Lower leg skin (tissue), 4 donors: ENCODE data around the gene DTNB. TPM values are rescaled to one million over a fixed set of nuclear protein-coding genes. Genes with fewer than 3 reads are reported as not detected.

Source experiments
- DNase-seq, 2 donors: peaks; one replicate each; pipeline ENCODE4 v3.0.0-alpha.2; 2019; ENCODE audit warnings: low spot score in 2 of 2
- H3K4me3 ChIP-seq: fragments of 200-600 bp; sonication (generic); 2 replicates; pipeline ENCODE4 v1.5.1; 2017; ENCODE audit warnings: mild to moderate bottlenecking, low read depth; ENCODE audit not compliant: poor library complexity, severe bottlenecking
- CTCF ChIP-seq, 3 donors: fragments of 450-650 bp; IDR thresholded peaks; one replicate each; pipeline ENCODE4 v1.5.1; 2016; ENCODE audit warnings: antibody characterized with exemption in 3 of 3, mild to moderate bottlenecking in 3 of 3, moderate library complexity in 2 of 3
- POLR2A ChIP-seq, 2 donors: fragments of 450-650 bp; IDR thresholded peaks; one replicate each; pipeline ENCODE4 v1.6.1; 2016 to 2017; ENCODE audit warnings: antibody characterized with exemption in 2 of 2, mild to moderate bottlenecking in 1 of 2, moderate library complexity in 1 of 2
- WGBS, 2 donors: methylation state at CpG; one replicate each; pipeline ENCODE4 v1.1.5; 2018; 5-methylcytosine and 5-hydroxymethylcytosine counted together
- intact Hi-C: fragments of 100-400 bp; cut with DNase I; formaldehyde crosslinking; loops from one replicate; pipeline ENCODE4 v1.15.0; 2023; ENCODE audit warnings: low total_unique reads
- total RNA-seq, 4 donors: library from RNA; depleted of rRNA; stranded (reverse); fragments of >200 nt; gene quantifications; one replicate each; pipeline ENCODE4 v1.1.0, GENCODE V29; 2016

The DTNB gene
- total RNA-seq, 4 donors from 2014 or later = 8.8 to 15.2 (median 12.7) TPM

GRCh38 chr2:25517701-25518100 is 155.7 kb downstream of the DTNB start:
- TF ChIP-seq POLR2A (IDR thresholded peaks at IDR 0.05) (no peak), CTCF (IDR thresholded peaks at IDR 0.05) (no peak)
- intact Hi-C loops = no loop called here
- H3K4me3 ChIP-seq = no peak overlapping the region
- 61% methylated on average over 4 of the region's 4 CpGs for WGBS, 2 donors
- DNase-seq = no peak

GRCh38 chr2:25514043-25514637 is 159.2 kb downstream of the DTNB start:
- no peak for TF ChIP-seq POLR2A (IDR thresholded peaks at IDR 0.05)
- TF ChIP-seq CTCF (IDR thresholded peaks at IDR 0.05) = no peak
- 78 to 82% methylated on average over 3 of the region's 3 CpGs for WGBS, 2 donors
- intact Hi-C loops = no loop called here
- H3K4me3 ChIP-seq = no peak overlapping the region
- DNase-seq = no peak

- no peak overlapping the region for H3K4me3 ChIP-seq
- no peak for DNase-seq
- intact Hi-C loops = no loop called here
- TF ChIP-seq CTCF (IDR thresholded peaks at IDR 0.05) (no peak), POLR2A (IDR thresholded peaks at IDR 0.05) (no peak)
- 55 to 65% methylated on average over 3 of the region's 3 CpGs for WGBS, 2 donors
Observed at GRCh38 chr2:25512707-25513106, 160.7 kb downstream of the DTNB start.

GRCh38 chr2:25506226-25506625 is 167.2 kb downstream of the DTNB start:
- no peak overlapping the region for H3K4me3 ChIP-seq
- TF ChIP-seq POLR2A (IDR thresholded peaks at IDR 0.05) = no peak
- no peak for TF ChIP-seq CTCF (IDR thresholded peaks at IDR 0.05)
- no peak for DNase-seq
- WGBS, 2 donors = 88 to 91% methylated on average over 3 of the region's 3 CpGs
- intact Hi-C loops = no loop called here

- intact Hi-C loops = no loop called here
- no peak for DNase-seq
- no peak overlapping the region for H3K4me3 ChIP-seq
- 92 to 95% methylated on average over 2 of the region's 2 CpGs for WGBS, 2 donors
- TF ChIP-seq POLR2A (IDR thresholded peaks at IDR 0.05) (no peak), CTCF (IDR thresholded peaks at IDR 0.05) (no peak)
Observed at GRCh38 chr2:25505622-25506021, 167.8 kb downstream of the DTNB start.

GRCh38 chr2:25505182-25505581 is 168.2 kb downstream of the DTNB start:
- 80 to 91% methylated on average over 3 of the region's 3 CpGs for WGBS, 2 donors
- intact Hi-C loops = no loop called here
- H3K4me3 ChIP-seq = no peak overlapping the region
- no peak for DNase-seq
- TF ChIP-seq POLR2A (IDR thresholded peaks at IDR 0.05) = no peak
- TF ChIP-seq CTCF (IDR thresholded peaks at IDR 0.05) = no peak
